Tibial nerve (tissue), 4 donors: ENCODE data around the gene IFNA17. TPM values are rescaled to one million over a fixed set of nuclear protein-coding genes. Genes with fewer than 3 reads are reported as not detected.
"Not testable (repeated sequence)": the region's sequence is repeated elsewhere in the genome, so short reads cannot be mapped to it uniquely, and the experiment has no call there.

Source experiments
- DNase-seq, 2 donors: peaks; one replicate each; pipeline ENCODE4 v3.0.0-alpha.2; 2019; ENCODE audit warnings: low spot score in 2 of 2
- H3K27ac ChIP-seq, 4 donors: fragments of 200-600 bp; sonication (generic) in 3 of 4; one replicate each; pipeline ENCODE4 v1.5.1; 2017 to 2019; ENCODE audit warnings: mild to moderate bottlenecking in 1 of 4
- H3K27me3 ChIP-seq, 2 donors: fragments of 200-600 bp; sonication (generic) in 1 of 2; one replicate each; pipeline versions ENCODE4 v1.5.1 to v1.6.0; 2017 to 2019
- H3K36me3 ChIP-seq, 3 donors: fragments of 200-600 bp; sonication (generic); one replicate each; pipeline ENCODE4 v1.5.1; 2018 to 2019
- H3K4me1 ChIP-seq, 4 donors: fragments of 200-600 bp; sonication (generic) in 3 of 4; one replicate each; pipeline ENCODE4 v1.5.1; 2017 to 2019
- H3K4me3 ChIP-seq, 4 donors: fragments of 200-600 bp; sonication (generic) in 3 of 4; one replicate each; pipeline ENCODE4 v1.5.1; 2017 to 2019; ENCODE audit warnings: mild to moderate bottlenecking in 1 of 4, moderate library complexity in 1 of 4
- H3K9me3 ChIP-seq, 4 donors: fragments of 200-600 bp; sonication (generic) in 3 of 4; one replicate each; pipeline ENCODE4 v1.5.1; 2017 to 2019
- CTCF ChIP-seq, 5 experiments: fragments of 200-600 bp in 3 of 5; fragments of 450-650 bp in 2 of 5; sonication (generic) in 3 of 5; IDR thresholded peaks; one replicate each; pipeline ENCODE4 v1.5.1; 2016 to 2019; ENCODE audit warnings: antibody characterized with exemption in 5 of 5, mild to moderate bottlenecking in 3 of 5, moderate library complexity in 2 of 5
- EP300 ChIP-seq, 2 donors: sonication (generic); formaldehyde crosslinking; IDR thresholded peaks; one replicate each; pipeline ENCODE4 v1.6.1; 2017; ENCODE audit warnings: antibody characterized with exemption in 2 of 2, mild to moderate bottlenecking in 1 of 2
- POLR2A ChIP-seq, 2 donors: fragments of 450-650 bp; IDR thresholded peaks; one replicate each; pipeline ENCODE4 v1.6.1; 2017; ENCODE audit warnings: antibody characterized with exemption in 2 of 2, mild to moderate bottlenecking in 2 of 2, moderate library complexity in 2 of 2
- WGBS, 2 donors: methylation state at CpG; one replicate each; pipeline ENCODE4 v1.1.5; 2018; 5-methylcytosine and 5-hydroxymethylcytosine counted together
- total RNA-seq, 4 donors: library from RNA; depleted of rRNA; stranded (reverse); fragments of >200 nt; gene quantifications; one replicate each; pipeline ENCODE4 v1.1.0, GENCODE V29; 2016

The IFNA17 gene
- total RNA-seq, 4 donors from 2014 or later: not detected

GRCh38 chr9:21210311-21210710, 17.7 kb downstream of the IFNA17 start:
- Histone ChIP-seq H3K9me3 (no peaks in the 10 kb centered on the region), H3K4me3 (no peak overlapping the region), H3K4me1 (no peaks in the 10 kb centered on the region), H3K27ac (no peak overlapping the region), H3K27me3 (no peaks in the 10 kb centered on the region), H3K36me3 (no peaks in the 10 kb centered on the region)
- 94% methylated on average over 6 of the region's 7 CpGs for WGBS, 2 donors
- no peak for TF ChIP-seq CTCF (IDR thresholded peaks at IDR 0.05)
- no peak for TF ChIP-seq EP300 (IDR thresholded peaks at IDR 0.05)
- TF ChIP-seq POLR2A (IDR thresholded peaks at IDR 0.05): no peak
- no peak for DNase-seq

- WGBS, 2 donors: 82 to 89% methylated on average over 3 of the region's 3 CpGs
These were observed 21.0 kb downstream of the IFNA17 start, which contains the start of gene IFNA10 for GRCh38 chr9:21207043-21207442. TSS of gene IFNA10 (minus strand) at chr9:21207143. CDS start at chr9:21207097, 46 bp downstream.

GRCh38 chr9:21205204-21205603, 22.8 kb downstream of the IFNA17 start:
- no peak for DNase-seq
- Histone ChIP-seq H3K36me3 (no peaks in the 10 kb centered on the region), H3K9me3 (no peaks in the 10 kb centered on the region), H3K27me3 (no peaks in the 10 kb centered on the region), H3K4me1 (no peaks in the 10 kb centered on the region), H3K4me3 (no peak overlapping the region), H3K27ac (no peak overlapping the region)
- no peak for TF ChIP-seq CTCF (IDR thresholded peaks at IDR 0.05)
- no peak for TF ChIP-seq EP300 (IDR thresholded peaks at IDR 0.05)
- no peak for TF ChIP-seq POLR2A (IDR thresholded peaks at IDR 0.05)

More at GRCh38 chr9:21207043-21207442, 21.0 kb downstream of the IFNA17 start, which contains the start of gene IFNA10:
- not testable (repeated sequence) for DNase-seq, H3K9me3 ChIP-seq, H3K27me3 ChIP-seq, H3K27ac ChIP-seq, H3K4me1 ChIP-seq, H3K4me3 ChIP-seq, H3K36me3 ChIP-seq

- H3K27me3 ChIP-seq, H3K36me3 ChIP-seq, H3K27ac ChIP-seq, H3K4me3 ChIP-seq, H3K4me1 ChIP-seq, H3K9me3 ChIP-seq, DNase-seq: not testable (repeated sequence)
- WGBS, 2 donors: 70 to 72% methylated on average over 4 of the region's 4 CpGs
These were observed 25.9 kb downstream of the IFNA17 start, which contains the start of gene IFNA7 for GRCh38 chr9:21202105-21202504. TSS of gene IFNA7 (minus strand) at chr9:21202205. CDS start at chr9:21202165, 40 bp downstream.

- WGBS, 2 donors: 38 to 41% methylated on average over 6 of the region's 6 CpGs
- not testable (repeated sequence) for H3K9me3 ChIP-seq
These were observed 32.9 kb downstream of the IFNA17 start for GRCh38 chr9:21194867-21195776.

GRCh38 chr9:21187487-21187886, 40.5 kb downstream of the IFNA17 start, which contains the start of gene IFNA4:
TSS of gene IFNA4 (minus strand) at chr9:21187587. CDS start at chr9:21187531, 56 bp downstream.
- 92 to 94% methylated on average over 3 of the region's 3 CpGs for WGBS, 2 donors

More at GRCh38 chr9:21194867-21195776, 32.9 kb downstream of the IFNA17 start:
- not testable (repeated sequence) for H3K4me3 ChIP-seq, H3K4me1 ChIP-seq, H3K27ac ChIP-seq, H3K27me3 ChIP-seq, H3K36me3 ChIP-seq
- DNase-seq: peak in 1 of 2 donors; percentile 26
- peak; percentile 27 to 45 (median 42) for TF ChIP-seq CTCF (IDR thresholded peaks at IDR 0.05)

More at GRCh38 chr9:21187487-21187886, 40.5 kb downstream of the IFNA17 start, which contains the start of gene IFNA4:
- H3K4me3 ChIP-seq, H3K36me3 ChIP-seq, H3K27me3 ChIP-seq, H3K9me3 ChIP-seq, H3K4me1 ChIP-seq, H3K27ac ChIP-seq, DNase-seq: not testable (repeated sequence)
